Smooth muscle cell (in vitro differentiated cells): ENCODE measurements around the gene SYNRG. TPM values are rescaled to one million over a fixed set of nuclear protein-coding genes. Genes with fewer than 3 reads are reported as not detected.
"Not testable (repeated sequence)": the region's sequence is repeated elsewhere in the genome, so short reads cannot be mapped to it uniquely, and the experiment has no call there.

Source experiments
- DNase-seq: peaks from one replicate; lab custom pipeline; 2025; ENCODE audit not compliant: unreplicated experiment; lab: John Stamatoyannopoulos, UW
- H2AFZ ChIP-seq: fragments of 200-600 bp; sonication (generic); 2 replicates; pipeline ENCODE4 v1.6.0; 2016; ENCODE audit warnings: antibody characterized with exemption, low read depth, mild to moderate bottlenecking
- H3F3A ChIP-seq: fragments of 200-600 bp; sonication (generic); 2 replicates; pipeline ENCODE4 v1.6.0; 2017; ENCODE audit warnings: antibody characterized with exemption, low read depth
- H3K27ac ChIP-seq: fragments of 200-600 bp; sonication (generic); 2 replicates; pipeline ENCODE4 v1.5.1; 2016; ENCODE audit warnings: low read depth, mild to moderate bottlenecking
- H3K27me3 ChIP-seq: fragments of 200-600 bp; sonication (generic); 2 replicates; pipeline ENCODE4 v1.6.1; 2016; ENCODE audit warnings: low read depth, mild to moderate bottlenecking
- H3K36me3 ChIP-seq: fragments of 200-600 bp; sonication (generic); 2 replicates; pipeline ENCODE4 v1.5.1; 2016; ENCODE audit warnings: low read depth
- H3K4me1 ChIP-seq: fragments of 200-600 bp; sonication (generic); 2 replicates; pipeline ENCODE4 v1.5.1; 2016; ENCODE audit warnings: low read depth
- H3K4me2 ChIP-seq: fragments of 200-600 bp; sonication (generic); 2 replicates; pipeline ENCODE4 v1.6.0; 2016; ENCODE audit warnings: mild to moderate bottlenecking
- H3K4me3 ChIP-seq: fragments of 200-600 bp; sonication (generic); 2 replicates; pipeline ENCODE4 v1.5.1; 2016; ENCODE audit warnings: mild to moderate bottlenecking
- H3K79me2 ChIP-seq: fragments of 200-600 bp; sonication (generic); 2 replicates; pipeline ENCODE4 v1.6.0; 2016; ENCODE audit warnings: low read depth, mild to moderate bottlenecking
- H3K9ac ChIP-seq: fragments of 200-600 bp; sonication (generic); 2 replicates; pipeline ENCODE4 v1.6.0; 2016; ENCODE audit warnings: low read depth
- H3K9me3 ChIP-seq: fragments of 200-600 bp; sonication (generic); replicated peaks from 2 replicates; pipeline ENCODE4 v1.5.1; 2016; ENCODE audit warnings: low read depth
- H4K20me1 ChIP-seq: fragments of 200-600 bp; sonication (generic); 2 replicates; pipeline ENCODE4 v1.6.0; 2016; ENCODE audit warnings: low read depth
- CTCF ChIP-seq: fragments of 200-600 bp; sonication (generic); IDR thresholded peaks from 2 replicates; pipeline ENCODE4 v1.5.1; 2017; ENCODE audit warnings: borderline replicate concordance, mild to moderate bottlenecking, antibody characterized with exemption; ENCODE audit not compliant: insufficient read depth, poor library complexity, severe bottlenecking
- WGBS: methylation state at CpG from one replicate; pipeline ENCODE4 v1.1.7; 2016; ENCODE audit warnings: low lambda C conversion rate; 5-methylcytosine and 5-hydroxymethylcytosine counted together
- polyA plus RNA-seq: library from polyadenylated mRNA; unstranded; fragments of >200 nt; fragmentation: Nextera tagmentation; extraction: Ambion mirVana; gene quantifications from 2 replicates; pipeline ENCODE4 v1.2.1, GENCODE V29; 2016
- total RNA-seq: library from RNA; depleted of rRNA; stranded (reverse); fragments of >200 nt; gene quantifications from 2 replicates; pipeline ENCODE4 v1.2.3, GENCODE V29; 2014

The SYNRG gene
- total and polyA plus RNA-seq, 2 experiments from 2014 or later = 16.2 to 18.9 TPM

GRCh38 chr17:37614823-37615222, 5.6 kb upstream of the SYNRG start:
- H2AFZ ChIP-seq = no peak overlapping the region
- no peaks in the 10 kb centered on the region for H3K9me3 ChIP-seq
- no peaks in the 10 kb centered on the region for H3K79me2 ChIP-seq
- 98% methylated on average over 2 of the region's 2 CpGs for WGBS
- peak overlapping the region; percentile 84 for H3K27ac ChIP-seq
- peaks cover 13% of the 10 kb centered on the region for H3F3A ChIP-seq
- no peak for TF ChIP-seq CTCF
- H3K4me3 ChIP-seq = no peak overlapping the region
- peaks cover 9% of the 10 kb centered on the region for H3K36me3 ChIP-seq
- H3K4me2 ChIP-seq = no peak overlapping the region
- no peaks in the 10 kb centered on the region for H3K27me3 ChIP-seq
- H3K4me1 ChIP-seq = peaks cover under 1% of the 10 kb centered on the region
- DNase-seq = no peak
- H3K9ac ChIP-seq = peak overlapping the region; percentile 71
- H4K20me1 ChIP-seq = no peaks in the 10 kb centered on the region

GRCh38 chr17:37614391-37614790, 5.2 kb upstream of the SYNRG start:
- 79% methylated on average over 5 of the region's 5 CpGs for WGBS
- H3K4me2 ChIP-seq = no peak overlapping the region

GRCh38 chr17:37610971-37611370, 1.8 kb upstream of the SYNRG start:
- H3K4me3 ChIP-seq = no peak overlapping the region
- H3K36me3 ChIP-seq = no peaks in the 10 kb centered on the region
- TF ChIP-seq CTCF = no peak
- no peaks in the 10 kb centered on the region for H3K27me3 ChIP-seq
- H3K79me2 ChIP-seq = peaks cover 25% of the 10 kb centered on the region
- no peaks in the 10 kb centered on the region for H3K9me3 ChIP-seq
- H3K27ac ChIP-seq = peak overlapping the region; percentile 82
- 92% methylated on average over 1 of the region's 1 CpG for WGBS
- peaks cover 22% of the 10 kb centered on the region for H3K4me1 ChIP-seq
- peaks cover 15% of the 10 kb centered on the region for H4K20me1 ChIP-seq
- no peak overlapping the region for H2AFZ ChIP-seq
- no peak for DNase-seq
- H3K4me2 ChIP-seq = no peak overlapping the region
- H3F3A ChIP-seq = peaks cover 16% of the 10 kb centered on the region
- H3K9ac ChIP-seq = no peak overlapping the region

More at GRCh38 chr17:37614391-37614790, 5.2 kb upstream of the SYNRG start:
- H3K27me3 ChIP-seq = no peaks in the 10 kb centered on the region
- no peak overlapping the region for H3K4me3 ChIP-seq
- no peaks in the 10 kb centered on the region for H3K79me2 ChIP-seq
- no peaks in the 10 kb centered on the region for H3K9me3 ChIP-seq
- peaks cover 3% of the 10 kb centered on the region for H3K4me1 ChIP-seq
- no peaks in the 10 kb centered on the region for H4K20me1 ChIP-seq
- peak overlapping the region; percentile 84 for H3K27ac ChIP-seq
- no peak for TF ChIP-seq CTCF
- DNase-seq = no peak
- H3K36me3 ChIP-seq = peaks cover 9% of the 10 kb centered on the region
- H3K9ac ChIP-seq = peak overlapping the region; percentile 71
- no peak overlapping the region for H2AFZ ChIP-seq
- peaks cover 13% of the 10 kb centered on the region for H3F3A ChIP-seq

- peak overlapping the region; percentile 88 for H3K9ac ChIP-seq
- not testable (repeated sequence) for H3K36me3 ChIP-seq, H3K27me3 ChIP-seq, DNase-seq, H3K9me3 ChIP-seq
- H3F3A ChIP-seq = peaks cover 16% of the 10 kb centered on the region
- H2AFZ ChIP-seq = peak overlapping the region; percentile 58
- H4K20me1 ChIP-seq = peaks cover 24% of the 10 kb centered on the region
- WGBS = 91% methylated on average over 5 of the region's 5 CpGs
- H3K4me1 ChIP-seq = peaks cover 22% of the 10 kb centered on the region
- peak overlapping the region; percentile 90 for H3K4me2 ChIP-seq
- H3K27ac ChIP-seq = peak overlapping the region; percentile 82
- H3K4me3 ChIP-seq = peak overlapping the region; percentile 93
- H3K79me2 ChIP-seq = peaks cover 34% of the 10 kb centered on the region
Observed at GRCh38 chr17:37610041-37610420, 813 bp upstream of the SYNRG start.
